ENCODE measurements around the gene STRAP. TPM values are rescaled to one million over a fixed set of nuclear protein-coding genes. Genes with fewer than 3 reads are reported as not detected.

The STRAP gene
- total and polyA plus RNA-seq, 10 of the 15 experiments (the other 5 are each of a cell fraction or from before 2014, with no cell fraction given), result 64.3 to 281 (median 119) TPM

- TF ChIP-seq SKIL (IDR thresholded peaks at IDR 0.05; ENCODE audit: low read depth, poor library complexity, severe bottlenecking) (peak; percentile 64), ATF3 (IDR thresholded peaks at IDR 0.05; ENCODE audit: borderline replicate concordance, extremely low read depth, low read depth, low read length) (no peak), EP300 (IDR thresholded peaks at IDR 0.05; ENCODE audit: borderline replicate concordance in 1 of 2, control insufficient read depth in 1 of 2, low read depth in 2 of 2, low read length in 2 of 2) (no peak), YY1 (IDR thresholded peaks at IDR 0.05; ENCODE audit: low read depth, low read length) (0 out of 2 replicates have a peak, but pooled peaks have one; percentile 43), ZNF384 (IDR thresholded peaks at IDR 0.05; ENCODE audit: borderline replicate concordance, low read depth, low read length) (no peak), ZNF687 (IDR thresholded peaks at IDR 0.05) (no peak), JUND (IDR thresholded peaks at IDR 0.05; ENCODE audit: low read depth, low read length) (no peak), SREBF2 (IDR thresholded peaks at IDR 0.05; ENCODE audit: low read length) (no peak), CEBPB (IDR thresholded peaks at IDR 0.05; ENCODE audit: borderline replicate concordance in 1 of 2, low read depth in 2 of 2, low read length in 2 of 2) (no peak), CBFB (IDR thresholded peaks at IDR 0.05; ENCODE audit: low read depth) (no peak), TCF3 (IDR thresholded peaks at IDR 0.05; ENCODE audit: borderline replicate concordance, insufficient read depth, low read depth, low read length) (no peak), SMC3 (IDR thresholded peaks at IDR 0.05; ENCODE audit: borderline replicate concordance, low read length) (peak; percentile 98), ELK1 (IDR thresholded peaks at IDR 0.05; ENCODE audit: low read depth, low read length) (no peak), FOXK2 (IDR thresholded peaks at IDR 0.05) (no peak), CHD4 (IDR thresholded peaks at IDR 0.05) (no peak), BMI1 (IDR thresholded peaks at IDR 0.05; ENCODE audit: borderline replicate concordance) (no peak), RAD21 (IDR thresholded peaks at IDR 0.05; ENCODE audit: insufficient read depth, low read depth, low read length) (peak; percentile 98), FOXM1 (IDR thresholded peaks at IDR 0.05; ENCODE audit: low read depth, low read length) (0 out of 2 replicates have a peak, but pooled peaks have one; percentile 33), RCOR1 (conservative IDR thresholded peaks at IDR 0.05; ENCODE audit: low read depth, low read length) (no peak)
Measured at GRCh38 chr12:15856097-15856982, 25.8 kb upstream of the STRAP start (continued).

All from GM12878 (cell line).